ENCODE results near the gene HDAC4.

DNA sequence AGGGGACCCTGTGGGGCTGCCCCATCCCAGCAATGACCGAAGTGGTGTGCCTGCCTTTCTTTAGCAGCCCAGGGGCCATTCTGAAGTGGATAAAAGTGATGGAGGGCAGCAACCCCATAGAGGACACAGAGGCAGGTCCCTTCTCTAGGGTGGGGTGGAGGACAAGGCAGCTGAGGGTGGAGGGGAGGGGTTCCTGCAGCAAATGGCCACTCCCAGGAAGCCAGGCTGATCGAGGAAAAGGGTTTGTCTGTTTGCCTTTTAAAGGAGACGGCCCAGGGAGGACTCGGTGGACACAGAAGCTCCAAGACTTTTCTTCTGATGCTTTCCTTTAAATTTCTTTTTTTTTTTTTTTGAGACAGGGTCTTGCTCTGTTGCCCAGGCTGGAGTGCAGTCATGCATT is 280.2 kb downstream of the HDAC4 start:
- TF ChIP-seq CTCF (IDR thresholded peaks at IDR 0.05; ENCODE audit: insufficient read depth, low read depth, low read length) = no peak
- TF ChIP-seq EZH2 (IDR thresholded peaks at IDR 0.05; ENCODE audit: insufficient read depth, low read length) = no peak
